GM12872 (cell line): Measurements from ENCODE around the gene BIRC6.
A peak's percentile ranks its signal among the peaks of the same experiment; 100 is the strongest.

Source experiments
- TF ChIP-seq, protein P1 (sequence below): IDR thresholded peaks from 3 replicates; pipeline ENCODE4 v1.5.1; 2011; ENCODE audit warnings: low read depth, mild to moderate bottlenecking, low read length, moderate library complexity; ENCODE audit not compliant: insufficient read depth

The BIRC6 gene

DNA sequence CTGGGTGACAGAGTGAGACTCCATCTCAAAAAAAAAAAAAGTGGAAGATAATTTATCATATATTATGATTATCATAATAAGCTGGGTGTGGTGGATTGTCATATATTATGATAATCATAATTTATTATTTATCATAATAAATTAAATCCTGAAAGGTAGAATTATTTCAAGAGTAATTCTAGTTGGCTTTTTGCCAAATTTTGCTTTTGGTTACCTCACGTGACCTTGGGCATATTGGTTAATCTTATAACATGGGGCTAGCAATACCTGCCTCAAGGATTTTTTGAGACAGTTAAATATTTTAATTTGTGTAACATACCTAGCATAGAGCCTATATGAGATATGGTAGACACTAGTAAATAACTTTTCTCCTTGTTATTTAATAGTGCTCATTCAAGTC is 159.7 kb downstream of the BIRC6 start:
- TF ChIP-seq, protein P1, sequence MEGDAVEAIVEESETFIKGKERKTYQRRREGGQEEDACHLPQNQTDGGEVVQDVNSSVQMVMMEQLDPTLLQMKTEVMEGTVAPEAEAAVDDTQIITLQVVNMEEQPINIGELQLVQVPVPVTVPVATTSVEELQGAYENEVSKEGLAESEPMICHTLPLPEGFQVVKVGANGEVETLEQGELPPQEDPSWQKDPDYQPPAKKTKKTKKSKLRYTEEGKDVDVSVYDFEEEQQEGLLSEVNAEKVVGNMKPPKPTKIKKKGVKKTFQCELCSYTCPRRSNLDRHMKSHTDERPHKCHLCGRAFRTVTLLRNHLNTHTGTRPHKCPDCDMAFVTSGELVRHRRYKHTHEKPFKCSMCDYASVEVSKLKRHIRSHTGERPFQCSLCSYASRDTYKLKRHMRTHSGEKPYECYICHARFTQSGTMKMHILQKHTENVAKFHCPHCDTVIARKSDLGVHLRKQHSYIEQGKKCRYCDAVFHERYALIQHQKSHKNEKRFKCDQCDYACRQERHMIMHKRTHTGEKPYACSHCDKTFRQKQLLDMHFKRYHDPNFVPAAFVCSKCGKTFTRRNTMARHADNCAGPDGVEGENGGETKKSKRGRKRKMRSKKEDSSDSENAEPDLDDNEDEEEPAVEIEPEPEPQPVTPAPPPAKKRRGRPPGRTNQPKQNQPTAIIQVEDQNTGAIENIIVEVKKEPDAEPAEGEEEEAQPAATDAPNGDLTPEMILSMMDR = no peak

DNA sequence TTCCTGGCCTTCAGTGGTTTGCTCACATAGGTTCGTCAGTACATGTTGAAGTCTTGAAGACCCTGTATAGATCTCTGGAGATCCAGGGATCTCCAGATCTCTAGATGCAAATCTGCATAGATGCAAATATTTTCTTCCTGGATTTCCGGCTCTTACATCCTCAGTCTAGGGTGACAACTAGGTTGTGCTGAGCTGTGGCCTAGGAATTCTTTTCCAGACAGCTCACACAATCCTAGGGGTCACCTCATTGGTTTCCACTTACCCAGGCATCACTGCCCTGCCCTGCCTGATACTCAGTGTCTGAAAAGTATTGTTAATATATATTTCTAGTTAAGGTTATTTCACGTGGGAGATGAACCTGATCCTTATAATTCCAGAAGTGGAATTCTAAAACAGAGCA is 165.9 kb downstream of the BIRC6 start:
- TF ChIP-seq, protein P1 = no peak

DNA sequence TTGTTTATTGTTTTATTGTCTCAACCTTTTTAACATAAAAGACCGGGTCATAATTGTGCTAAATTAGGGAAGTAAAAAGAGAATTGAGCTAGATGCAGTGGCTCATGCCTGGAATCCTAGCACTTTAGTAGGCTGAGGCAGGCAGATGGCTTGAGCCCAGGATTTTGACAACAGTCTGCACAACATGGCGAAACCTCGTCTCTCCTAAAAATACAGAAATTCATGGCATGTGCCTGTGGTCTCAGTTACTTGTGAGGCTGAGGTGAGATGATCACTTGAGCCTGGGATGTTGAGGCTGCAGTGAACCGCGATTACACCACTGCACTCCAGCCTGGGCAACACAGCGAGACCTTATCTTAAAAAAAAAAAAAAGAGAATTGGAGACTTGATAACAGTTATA is 166.9 kb downstream of the BIRC6 start:
- TF ChIP-seq, protein P1 = no peak

DNA sequence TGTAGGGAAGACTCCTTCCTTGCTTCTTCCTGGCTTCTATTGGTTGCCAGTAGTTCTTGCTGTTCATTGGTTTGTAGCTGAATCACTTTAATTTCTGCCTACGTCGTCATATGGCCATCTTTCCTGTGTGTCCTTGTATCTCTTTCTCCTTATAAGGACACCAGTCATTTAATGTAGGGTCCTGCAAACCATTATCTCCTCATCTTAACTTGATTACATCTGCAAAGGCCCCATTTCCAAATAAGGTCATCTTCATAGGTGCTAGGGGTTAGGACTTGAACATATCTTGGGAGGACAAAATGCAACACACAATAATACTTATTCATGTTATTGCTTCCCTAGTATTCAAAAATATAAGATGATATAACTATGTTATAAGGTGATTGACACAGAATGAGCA is 175.5 kb downstream of the BIRC6 start:
- TF ChIP-seq, protein P1 = no peak

DNA sequence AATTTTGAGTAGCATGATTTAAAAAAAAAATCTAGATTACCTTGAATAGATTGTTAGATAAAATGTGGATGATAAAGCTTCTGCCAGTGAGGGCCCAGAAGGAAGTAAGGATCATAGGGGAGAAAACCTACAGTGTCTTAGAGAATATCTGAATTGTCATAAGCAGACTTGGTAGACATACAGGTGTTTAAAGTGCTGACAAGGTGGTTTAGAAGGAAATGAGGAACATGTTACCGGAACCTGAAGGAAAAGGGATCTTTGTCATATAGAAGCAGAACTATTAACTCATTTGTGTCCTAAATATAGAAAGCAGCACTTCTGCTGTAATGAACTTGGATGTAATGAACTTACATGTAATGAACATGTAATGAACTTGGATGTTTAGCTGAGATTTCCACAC is 176.1 kb downstream of the BIRC6 start:
- TF ChIP-seq, protein P1 = no peak

DNA sequence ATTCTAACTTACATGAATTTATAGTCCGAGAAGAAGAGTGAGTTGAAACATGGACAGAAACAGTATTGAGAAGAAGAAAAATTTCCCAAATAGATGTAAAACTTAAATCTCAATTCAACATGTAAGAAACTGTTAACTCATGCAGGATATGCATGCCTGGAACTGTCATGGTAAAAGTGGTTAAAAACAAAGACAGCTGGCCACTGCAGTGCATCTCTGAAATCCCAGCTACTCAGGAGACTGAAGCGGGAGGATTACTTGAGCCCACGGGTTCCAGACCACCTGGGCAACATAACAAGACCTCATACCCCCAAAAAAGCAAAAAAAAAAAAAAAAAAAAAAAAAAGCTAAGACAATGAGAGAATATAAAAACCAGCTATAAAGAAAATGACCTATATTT is 178.0 kb downstream of the BIRC6 start:
- TF ChIP-seq, protein P1 = no peak

DNA sequence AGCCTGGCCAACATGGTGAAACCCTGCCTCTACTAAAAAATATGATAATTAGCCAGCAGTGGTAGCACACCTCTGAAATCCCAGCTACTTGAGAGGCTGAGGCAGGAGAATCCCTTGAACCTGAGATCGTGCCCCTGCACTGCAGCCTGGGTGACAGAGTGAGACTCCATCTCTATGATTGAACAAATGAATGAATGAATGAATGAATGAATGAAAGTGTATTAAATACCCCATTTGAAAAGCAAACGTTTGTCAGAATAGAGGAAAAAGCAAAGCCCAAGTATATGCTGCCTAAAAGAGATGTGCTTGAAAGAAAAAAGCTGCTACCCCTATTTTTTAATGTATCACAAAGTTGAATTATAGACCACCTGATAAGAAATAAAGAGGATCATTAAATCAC is 181.9 kb downstream of the BIRC6 start:
- TF ChIP-seq, protein P1 = no peak

DNA sequence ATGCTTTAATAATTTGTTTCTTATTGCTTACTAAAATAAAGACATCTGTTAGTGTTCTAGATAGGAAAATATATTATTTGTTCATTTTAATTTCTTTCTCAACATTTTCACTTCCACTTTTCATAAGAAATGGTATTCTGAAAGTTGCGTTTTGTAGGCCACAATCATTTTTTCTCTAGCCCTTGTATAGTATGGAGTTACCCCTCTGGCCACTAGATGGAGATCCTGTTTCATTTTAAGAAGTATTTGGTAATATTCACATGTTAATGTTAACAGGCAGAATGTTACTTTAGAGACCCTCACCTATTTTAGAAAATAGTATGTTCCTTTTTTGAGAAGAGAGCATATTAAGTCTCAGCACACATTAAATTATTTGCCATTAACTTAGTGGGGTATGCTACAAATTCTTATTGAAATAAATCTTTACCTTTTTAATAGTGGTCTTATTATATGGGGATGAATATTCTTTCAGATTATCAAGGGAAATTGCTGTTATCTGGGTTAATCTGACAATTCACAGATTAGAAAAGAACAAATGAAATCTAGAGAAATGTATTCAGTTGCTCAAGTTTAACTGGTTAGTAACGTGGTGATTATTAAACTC is 197.1 kb downstream of the BIRC6 start:
- TF ChIP-seq, protein P1 = peak; percentile 56; the same call in 2 of the 3 replicates
